ENCODE results near the gene ASCC3.
"Not testable (repeated sequence)": the region's sequence is repeated elsewhere in the genome, so short reads cannot be mapped to it uniquely, and the experiment has no call there.

Gene ASCC3

DNA sequence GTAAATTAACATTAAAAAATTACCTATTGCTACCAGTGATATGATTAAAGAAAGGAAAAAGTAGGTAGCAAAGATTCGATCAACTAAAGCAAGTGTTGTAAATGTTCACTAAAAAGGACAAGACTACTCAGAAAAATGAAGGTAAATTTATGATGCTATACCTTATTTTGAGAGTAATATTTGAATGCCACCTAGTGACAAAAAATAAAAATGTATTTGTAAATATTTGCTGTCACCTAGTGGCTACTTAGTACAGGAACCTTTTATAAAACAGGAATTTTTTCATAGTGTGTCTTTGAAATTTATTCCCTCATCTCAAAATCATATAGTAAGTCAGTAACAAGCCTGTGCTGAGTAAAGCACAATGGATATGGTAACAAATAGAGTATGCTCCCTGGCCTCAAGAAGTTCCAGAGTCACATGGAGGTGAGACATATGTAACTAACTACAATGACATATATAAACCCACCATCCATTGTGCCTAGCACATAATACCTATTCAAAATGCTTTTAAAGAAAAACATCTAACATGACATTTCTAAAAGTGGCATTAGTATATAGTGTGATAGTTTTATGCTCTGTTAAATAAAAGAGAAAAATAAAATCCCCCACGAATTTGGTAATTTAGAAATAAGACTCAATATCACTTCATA lies 223.3 kb downstream of the ASCC3 start:
- no peak for DNase-seq

- not testable (repeated sequence) for DNase-seq
Measured at GRCh38 chr6:100641147-100641546, 240.0 kb downstream of the ASCC3 start.

- no peak for DNase-seq
Measured at GRCh38 chr6:100633096-100633777, 247.9 kb downstream of the ASCC3 start.

DNA sequence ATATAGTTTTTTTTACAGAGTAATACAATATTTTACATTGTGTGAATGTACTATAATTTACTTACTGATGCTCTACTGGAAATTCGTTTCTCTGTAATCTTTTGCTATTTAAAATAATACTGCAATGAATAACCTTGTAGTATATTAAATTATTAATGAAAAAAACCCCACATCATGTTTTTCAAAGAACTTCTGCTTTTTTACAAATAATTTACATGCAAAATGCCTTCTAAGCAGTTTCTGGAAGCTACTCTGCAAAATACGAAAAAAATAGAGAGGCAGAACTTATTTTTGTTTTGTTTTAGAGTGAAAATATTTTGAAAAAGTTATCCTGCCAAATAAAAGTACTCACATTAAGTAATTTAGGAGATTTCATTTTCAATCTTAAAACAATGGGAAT lies 250.6 kb downstream of the ASCC3 start:
- DNase-seq = no peak

- no peak for DNase-seq
Measured at GRCh38 chr6:100627911-100628758, 253.0 kb downstream of the ASCC3 start.

DNA sequence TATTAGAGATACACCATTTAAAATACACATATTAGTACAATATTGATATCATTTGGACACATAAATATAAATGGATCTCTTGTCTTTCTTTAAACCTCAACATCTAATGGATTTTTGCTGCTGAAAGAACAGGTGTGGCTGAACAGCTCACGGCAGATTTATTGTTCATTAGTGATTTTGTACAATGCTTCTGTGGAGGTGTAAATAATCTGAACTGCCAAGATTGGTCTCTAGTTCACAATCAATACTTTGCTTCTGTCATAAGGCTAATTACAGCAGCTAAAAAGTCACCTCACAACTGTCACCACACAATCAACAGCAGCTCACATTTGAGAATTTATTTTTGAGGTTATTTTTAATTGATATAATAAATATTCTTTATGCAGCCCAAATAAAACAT lies 254.4 kb downstream of the ASCC3 start:
- no peak for DNase-seq

GRCh38 chr6:100622907-100623692 lies 258.0 kb downstream of the ASCC3 start:
- DNase-seq = no peak

DNA sequence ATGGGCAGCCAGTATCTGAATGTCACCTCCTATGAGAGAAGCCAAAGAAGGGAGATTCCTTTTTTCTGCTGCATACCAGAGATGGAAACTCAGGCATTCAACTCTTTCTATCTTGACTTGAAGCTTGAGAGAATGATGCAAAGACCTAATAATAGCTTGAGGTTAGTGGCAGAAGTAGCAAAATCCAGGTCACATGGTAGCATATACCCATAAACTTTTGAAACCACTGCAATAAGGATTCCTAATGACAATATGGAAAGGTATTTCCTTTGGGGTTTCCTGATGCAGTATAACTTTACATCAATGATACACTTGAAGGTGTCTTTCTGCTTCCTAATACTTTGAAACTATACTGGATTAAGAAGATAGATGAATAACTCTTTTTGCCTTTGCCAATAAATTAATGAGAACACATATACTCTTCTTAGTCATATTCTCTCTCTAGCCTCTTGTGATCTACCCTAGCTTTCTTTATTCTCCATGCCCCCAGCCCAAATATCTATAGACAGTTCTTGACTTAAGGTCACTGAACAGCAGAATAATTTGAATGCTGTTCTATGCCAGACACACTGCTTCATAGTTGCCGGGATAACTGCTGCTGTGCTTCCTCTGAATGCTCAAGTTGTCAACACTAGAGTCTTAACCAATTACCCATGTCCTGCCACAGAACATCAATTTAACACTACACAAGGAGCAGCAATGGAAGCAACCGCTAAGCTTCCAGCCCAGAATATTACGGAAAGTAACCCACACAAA lies 260.9 kb downstream of the ASCC3 start:
- no peak for DNase-seq

DNA sequence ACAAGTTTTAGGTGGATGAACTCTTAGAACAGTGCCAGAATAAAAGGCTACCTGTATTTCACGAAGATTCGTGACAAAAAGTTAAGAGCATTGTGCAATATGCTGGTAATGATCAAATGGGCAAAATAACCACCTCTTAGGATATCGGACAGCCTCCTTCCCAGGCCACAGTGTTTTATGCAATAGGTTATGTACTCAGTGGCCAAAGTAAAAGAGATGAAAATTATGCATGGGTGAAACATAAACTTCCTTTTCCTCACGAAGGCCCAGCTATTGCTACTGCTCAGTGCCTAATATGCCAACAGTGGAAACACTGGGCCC lies 262.8 kb downstream of the ASCC3 start:
- DNase-seq = no peak

- DNase-seq = no peak
Measured at GRCh38 chr6:100617633-100618350, 263.3 kb downstream of the ASCC3 start.

DNA sequence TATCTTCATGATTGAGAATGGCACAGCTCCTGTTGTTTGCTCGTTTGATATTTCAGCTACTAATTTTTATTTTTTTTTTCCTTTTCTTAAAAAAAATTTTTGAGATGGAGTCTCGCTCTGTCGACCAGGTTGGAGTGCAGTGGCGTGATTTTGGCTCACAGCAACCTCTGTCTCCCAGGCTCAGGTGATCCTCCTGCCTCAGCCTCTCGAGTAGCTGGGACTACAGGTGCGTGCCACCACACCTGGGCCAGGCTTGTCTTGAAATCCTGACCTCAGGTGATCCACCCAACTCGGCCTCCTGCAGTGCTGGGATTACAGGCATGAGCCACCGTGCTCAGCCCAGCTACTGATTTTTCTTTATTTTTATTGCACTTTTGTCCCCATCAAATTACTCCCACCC lies 266.2 kb downstream of the ASCC3 start:
- no peak for DNase-seq

DNA sequence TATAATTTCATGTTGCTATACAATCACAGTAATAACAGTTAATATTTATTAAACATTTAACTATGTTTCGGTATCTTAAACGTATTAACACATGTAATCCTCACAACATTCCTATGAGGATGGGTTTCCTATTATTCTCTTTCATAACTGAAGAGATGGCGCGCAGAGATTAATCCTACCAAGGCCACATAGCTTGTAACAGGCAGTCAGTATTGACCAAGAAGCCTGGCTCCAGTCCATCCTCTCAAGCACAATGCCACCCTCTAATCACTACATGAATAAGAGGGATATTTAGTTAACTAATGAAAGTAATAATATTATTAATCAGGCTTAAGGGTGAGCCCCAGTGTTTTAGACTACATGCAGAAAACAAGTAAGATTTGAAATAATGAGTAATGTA lies 266.7 kb downstream of the ASCC3 start:
- DNase-seq = no peak

GRCh38 chr6:100613656-100614055 lies 267.5 kb downstream of the ASCC3 start:
- no peak for DNase-seq

DNA sequence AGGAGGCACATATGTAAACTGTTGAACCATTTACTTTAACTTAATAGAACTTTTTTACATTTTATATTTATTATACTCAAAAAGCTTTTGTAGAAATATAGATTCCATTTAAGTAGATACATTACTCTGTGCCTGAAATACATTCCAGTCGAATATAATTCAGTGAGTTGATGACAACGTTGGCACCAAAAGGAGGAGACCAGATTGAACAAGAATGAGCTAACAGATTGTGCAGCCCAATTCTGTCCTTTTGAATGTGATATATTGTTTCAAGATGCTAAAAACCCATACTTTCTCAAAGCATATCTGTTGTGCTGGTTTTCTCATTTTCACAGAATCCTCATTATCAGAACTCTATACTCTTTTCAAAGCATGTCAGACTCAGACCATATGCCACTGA lies 269.0 kb downstream of the ASCC3 start:
- DNase-seq = no peak

DNA sequence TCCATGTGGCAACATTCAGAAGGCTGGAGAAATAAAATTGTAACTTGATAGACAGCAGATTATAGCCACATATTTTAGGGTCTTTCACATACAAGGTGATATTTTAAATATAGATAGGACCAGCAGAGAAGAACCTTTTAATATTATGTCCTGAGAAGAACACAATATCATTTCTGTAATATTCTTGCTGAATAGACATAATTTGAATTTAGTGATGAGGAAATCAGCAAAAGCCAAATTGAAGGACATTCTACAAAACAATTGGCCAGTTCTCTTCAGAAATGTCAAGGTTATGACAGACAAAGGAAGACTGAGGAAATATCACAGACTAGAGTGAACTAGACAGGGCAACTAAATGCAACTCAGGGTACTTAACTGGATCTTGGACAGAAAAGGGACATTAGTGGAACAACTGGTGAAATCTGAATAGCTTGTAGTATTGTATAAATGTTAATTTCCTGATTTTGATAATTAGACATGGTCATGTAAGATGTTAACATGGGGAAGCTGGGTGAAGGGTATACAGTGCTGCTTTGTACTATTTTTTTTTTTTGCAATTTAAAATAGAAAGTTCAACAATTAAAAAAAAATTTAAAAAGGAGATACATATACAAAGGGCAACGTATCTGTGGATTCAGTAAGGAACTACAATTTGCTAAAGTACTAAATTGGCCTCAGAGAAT lies 281.9 kb downstream of the ASCC3 start:
- no peak for DNase-seq

GRCh38 chr6:100595456-100595855 lies 285.7 kb downstream of the ASCC3 start:
- no peak for DNase-seq

GRCh38 chr6:100593522-100593921 lies 287.6 kb downstream of the ASCC3 start:
- no peak for DNase-seq

- DNase-seq = no peak
Measured at GRCh38 chr6:100592929-100593328, 288.2 kb downstream of the ASCC3 start.

GRCh38 chr6:100577425-100577824 lies 303.7 kb downstream of the ASCC3 start:
- no peak for DNase-seq

DNA sequence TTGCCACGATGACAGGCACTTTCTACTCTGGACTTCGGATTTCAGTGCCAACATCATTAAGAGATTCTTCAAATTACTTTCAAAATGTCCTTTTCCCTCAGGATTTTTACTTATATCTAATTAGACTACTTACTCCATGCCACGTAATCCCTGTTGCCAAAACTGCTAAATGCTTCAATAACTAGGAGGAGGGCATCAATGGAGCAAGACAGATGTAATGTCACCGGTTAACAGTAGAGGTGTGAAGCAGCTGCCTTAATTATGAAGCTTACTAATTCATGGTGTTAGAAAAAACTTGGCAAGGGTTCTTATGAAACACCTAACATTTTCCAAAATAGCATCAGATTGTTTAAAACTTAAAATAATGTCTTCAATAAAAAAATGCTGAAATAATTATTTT lies 305.2 kb downstream of the ASCC3 start:
- no peak for DNase-seq

DNA sequence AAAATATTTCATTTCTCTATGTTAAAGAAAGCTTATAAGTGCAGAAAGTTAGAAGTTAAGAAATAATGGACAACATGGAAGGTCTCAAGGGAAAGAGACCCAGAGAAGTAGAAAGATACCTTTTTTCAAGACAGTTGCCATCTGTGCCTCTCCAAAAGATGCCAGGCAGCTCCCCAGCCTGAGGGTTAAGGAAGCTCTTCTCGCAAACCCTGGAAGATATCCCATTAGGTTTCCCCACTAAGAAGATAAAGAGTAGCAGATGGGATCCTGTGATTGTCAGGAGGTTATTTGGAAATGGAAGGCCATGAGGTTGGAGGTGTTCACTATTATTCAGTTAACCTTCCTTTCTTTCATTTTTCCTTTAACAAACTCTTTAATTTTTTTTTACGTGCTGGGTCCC lies 306.3 kb downstream of the ASCC3 start:
- no peak for DNase-seq

Measured in activated effector memory CD4-positive, alpha-beta T cell treated with anti-CD3 and anti-CD28 coated beads, Interleukin-2, amount 50 U/mL, for 16 hours (primary cell).